HFFc6 (cell line): ENCODE measurements around the gene NT5M. TPM values are rescaled to one million over a fixed set of nuclear protein-coding genes. Genes with fewer than 3 reads are reported as not detected.

ENCODE experiments used
- DNase-seq: peaks from one replicate; pipeline ENCODE4 v3.0.0-alpha.2; 2018
- H3K27ac Mint-ChIP-seq: 2 replicates; pipeline ENCODE4 v1.8.0; 2020; ENCODE audit warnings: mild to moderate bottlenecking, mixed read lengths
- H3K27me3 Mint-ChIP-seq: 2 replicates; pipeline ENCODE4 v1.8.0; 2021; ENCODE audit warnings: mild to moderate bottlenecking, moderate library complexity, mixed read lengths; ENCODE audit not compliant: insufficient read depth
- H3K36me3 Mint-ChIP-seq: 2 replicates; pipeline ENCODE4 v1.8.0; 2021; ENCODE audit warnings: low read depth, mixed read lengths
- H3K4me1 Mint-ChIP-seq: 2 replicates; pipeline ENCODE4 v1.8.0; 2020; ENCODE audit warnings: low read depth, mixed read lengths
- H3K4me3 Mint-ChIP-seq: 2 replicates; pipeline ENCODE4 v1.8.0; 2020; ENCODE audit warnings: mild to moderate bottlenecking, moderate library complexity, mixed read lengths
- H3K9me3 Mint-ChIP-seq: 2 replicates; pipeline ENCODE4 v1.8.0; 2020; ENCODE audit warnings: mild to moderate bottlenecking, mixed read lengths
- total RNA-seq, 6 experiments: library from RNA; stranded (reverse); fragmentation: NEBNext Ultra II Directional; extraction: Animal tissue kit (Norgen Biotek cat#: 25700); gene quantifications; 2 replicates in 1 of 6; 3 replicates in 5 of 6; pipeline ENCODE4 v1.2.3, GENCODE V29; 2021
- TF ChIP-seq, protein P1 (sequence below): fragments of 200-600 bp; sonication (generic); IDR thresholded peaks from 2 replicates; pipeline ENCODE4 v1.5.0; 2021; ENCODE audit warnings: antibody characterized with exemption, mild to moderate bottlenecking

NT5M gene
- total RNA-seq, 6 experiments from 2014 or later, result 0.20 to 0.83 (median 0.60) TPM

DNA sequence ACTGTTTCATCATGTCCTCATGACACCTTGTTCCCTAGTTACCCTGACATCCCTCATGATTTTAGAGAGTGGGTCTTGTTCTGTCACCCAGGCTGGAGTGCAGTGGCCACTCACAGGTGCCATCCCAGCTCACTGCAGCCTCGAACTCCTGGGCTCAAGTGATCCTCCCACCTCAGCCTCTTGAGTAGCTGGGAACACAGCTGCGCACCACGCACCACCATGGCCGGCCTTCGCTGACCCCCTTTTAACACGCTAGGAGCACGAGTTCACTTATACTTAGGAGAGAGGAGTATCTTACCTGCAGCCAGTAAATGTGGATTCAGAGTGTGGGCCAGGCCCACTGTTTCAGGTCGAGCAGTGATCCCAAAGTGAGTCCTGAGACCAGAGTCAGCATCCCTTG, 21.4 kb downstream of the NT5M start:
- DNase-seq, result no peak
- Mint-ChIP-seq H3K4me1 (no peaks in the 10 kb centered on the region), H3K36me3 (no peaks in the 10 kb centered on the region), H3K27me3 (peaks cover 12% of the 10 kb centered on the region), H3K9me3 (no peaks in the 10 kb centered on the region), H3K4me3 (no peak overlapping the region), H3K27ac (no peak overlapping the region)
- TF ChIP-seq, protein P1, sequence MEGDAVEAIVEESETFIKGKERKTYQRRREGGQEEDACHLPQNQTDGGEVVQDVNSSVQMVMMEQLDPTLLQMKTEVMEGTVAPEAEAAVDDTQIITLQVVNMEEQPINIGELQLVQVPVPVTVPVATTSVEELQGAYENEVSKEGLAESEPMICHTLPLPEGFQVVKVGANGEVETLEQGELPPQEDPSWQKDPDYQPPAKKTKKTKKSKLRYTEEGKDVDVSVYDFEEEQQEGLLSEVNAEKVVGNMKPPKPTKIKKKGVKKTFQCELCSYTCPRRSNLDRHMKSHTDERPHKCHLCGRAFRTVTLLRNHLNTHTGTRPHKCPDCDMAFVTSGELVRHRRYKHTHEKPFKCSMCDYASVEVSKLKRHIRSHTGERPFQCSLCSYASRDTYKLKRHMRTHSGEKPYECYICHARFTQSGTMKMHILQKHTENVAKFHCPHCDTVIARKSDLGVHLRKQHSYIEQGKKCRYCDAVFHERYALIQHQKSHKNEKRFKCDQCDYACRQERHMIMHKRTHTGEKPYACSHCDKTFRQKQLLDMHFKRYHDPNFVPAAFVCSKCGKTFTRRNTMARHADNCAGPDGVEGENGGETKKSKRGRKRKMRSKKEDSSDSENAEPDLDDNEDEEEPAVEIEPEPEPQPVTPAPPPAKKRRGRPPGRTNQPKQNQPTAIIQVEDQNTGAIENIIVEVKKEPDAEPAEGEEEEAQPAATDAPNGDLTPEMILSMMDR, result no peak

DNA sequence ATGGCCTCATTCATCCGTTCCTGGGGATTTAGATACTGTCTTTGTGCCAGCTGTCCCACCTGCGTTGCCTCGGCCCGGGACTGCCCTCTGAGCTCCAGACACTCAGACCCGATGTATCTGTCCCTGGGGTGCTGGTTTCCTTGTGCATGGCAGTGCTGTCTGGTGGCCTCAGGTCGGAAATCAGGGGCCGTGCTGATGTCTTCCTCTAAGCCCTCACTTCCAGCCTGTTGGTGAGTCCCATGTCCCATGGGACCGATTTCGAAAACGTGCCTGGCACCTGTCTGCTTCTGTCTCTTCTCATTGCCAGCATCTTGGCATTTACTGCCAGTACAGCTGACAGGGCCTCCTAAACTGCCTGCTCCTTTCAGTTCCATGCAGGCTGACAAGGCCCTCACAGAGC, 22.1 kb downstream of the NT5M start:
- Mint-ChIP-seq H3K36me3 (no peaks in the 10 kb centered on the region), H3K27ac (no peak overlapping the region)

DNA sequence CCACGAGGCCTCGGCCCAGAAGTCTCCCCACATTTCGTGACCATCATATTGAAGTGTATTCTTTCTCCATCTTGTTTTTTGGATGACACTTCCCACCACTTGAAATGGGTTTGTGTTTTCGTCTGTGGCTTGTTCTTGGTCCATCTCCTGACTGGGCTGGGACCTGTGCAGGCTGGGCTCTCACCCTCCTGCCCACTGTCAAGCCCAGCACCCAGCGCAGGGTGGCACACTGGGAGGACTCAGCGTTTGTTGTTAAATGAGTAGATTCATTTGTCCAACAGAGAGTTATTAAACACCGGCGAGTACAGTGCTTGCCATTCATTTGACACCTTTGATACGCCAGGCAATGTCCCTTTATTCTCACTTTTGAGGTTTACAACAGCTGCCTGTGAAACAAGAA, 22.6 kb downstream of the NT5M start:
- H3K9me3 Mint-ChIP-seq, result no peaks in the 10 kb centered on the region
- H3K4me3 Mint-ChIP-seq, result no peak overlapping the region
- no peak overlapping the region for H3K27ac Mint-ChIP-seq
- TF ChIP-seq, protein P1, result no peak
- H3K4me1 Mint-ChIP-seq, result no peaks in the 10 kb centered on the region
- H3K27me3 Mint-ChIP-seq, result peaks cover 12% of the 10 kb centered on the region
- H3K36me3 Mint-ChIP-seq, result no peaks in the 10 kb centered on the region
- no peak for DNase-seq

More for the DNA sequence above, 22.1 kb downstream of the NT5M start:
- TF ChIP-seq, protein P1, result no peak
- Mint-ChIP-seq H3K9me3 (no peaks in the 10 kb centered on the region), H3K4me3 (no peak overlapping the region), H3K4me1 (no peaks in the 10 kb centered on the region), H3K27me3 (peaks cover 12% of the 10 kb centered on the region)
- DNase-seq, result no peak

DNA sequence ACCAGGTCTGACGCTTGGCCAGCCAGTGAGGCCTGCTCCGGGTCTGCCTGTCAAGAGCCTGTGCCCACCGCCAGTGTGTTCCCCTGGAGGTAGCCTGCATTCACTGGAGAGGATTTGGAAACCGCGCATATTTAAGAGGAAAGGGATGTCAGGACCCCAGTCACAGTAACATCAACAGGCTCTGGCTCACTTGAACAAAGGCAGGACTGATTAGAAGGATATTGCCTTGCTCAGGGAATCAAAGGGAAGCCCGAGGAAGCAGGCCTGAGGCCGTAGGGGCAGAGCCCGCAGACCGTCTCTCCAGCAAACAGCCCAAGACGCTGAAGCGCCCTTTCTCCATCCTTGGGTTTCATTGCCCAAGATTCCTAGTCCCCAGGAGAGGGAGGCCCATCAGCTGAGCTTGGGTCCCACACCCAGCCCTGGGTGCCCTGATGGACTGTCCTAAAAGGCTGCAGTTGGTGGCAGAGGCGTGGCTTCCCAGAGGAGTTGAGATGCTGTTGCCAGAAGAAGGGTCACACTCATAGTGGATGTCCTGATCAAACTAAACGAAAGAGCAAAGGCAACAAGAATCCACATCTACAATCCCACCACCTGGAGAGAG, 23.2 kb downstream of the NT5M start:
- Mint-ChIP-seq H3K27me3 (peaks cover 12% of the 10 kb centered on the region), H3K4me3 (no peak overlapping the region), H3K27ac (no peak overlapping the region), H3K9me3 (no peaks in the 10 kb centered on the region), H3K4me1 (peaks cover 4% of the 10 kb centered on the region; the same call in 1 of the 2 replicates), H3K36me3 (no peaks in the 10 kb centered on the region)
- no peak for DNase-seq
- TF ChIP-seq, protein P1, result no peak

DNA sequence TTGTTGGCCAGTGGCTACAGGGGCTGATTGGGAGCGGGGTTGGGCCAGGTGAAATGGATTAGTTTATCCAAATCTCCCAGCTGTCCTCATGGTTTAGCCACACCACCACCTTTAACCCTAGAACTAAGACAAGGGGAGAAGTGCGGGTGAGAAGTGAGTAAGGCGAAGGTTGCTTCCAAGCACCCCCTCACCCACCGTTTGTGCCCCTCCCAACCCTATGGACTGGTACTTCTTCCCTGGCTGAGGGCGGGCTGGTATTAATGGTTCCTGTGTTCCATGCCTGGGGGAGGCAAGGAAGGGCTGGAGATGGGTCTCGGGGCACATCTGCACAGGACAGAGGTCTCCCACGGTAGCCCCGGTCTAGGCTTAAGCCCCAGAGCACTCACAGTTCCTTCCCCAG, 25.1 kb downstream of the NT5M start:
- Mint-ChIP-seq H3K36me3 (no peaks in the 10 kb centered on the region), H3K4me3 (no peak overlapping the region), H3K4me1 (peaks cover 4% of the 10 kb centered on the region; the same call in 1 of the 2 replicates), H3K27me3 (peaks cover 14% of the 10 kb centered on the region), H3K27ac (no peak overlapping the region), H3K9me3 (no peaks in the 10 kb centered on the region)
- DNase-seq, result no peak
- TF ChIP-seq, protein P1, result no peak
